ENCODE data around the gene TALDO1.

DNA sequence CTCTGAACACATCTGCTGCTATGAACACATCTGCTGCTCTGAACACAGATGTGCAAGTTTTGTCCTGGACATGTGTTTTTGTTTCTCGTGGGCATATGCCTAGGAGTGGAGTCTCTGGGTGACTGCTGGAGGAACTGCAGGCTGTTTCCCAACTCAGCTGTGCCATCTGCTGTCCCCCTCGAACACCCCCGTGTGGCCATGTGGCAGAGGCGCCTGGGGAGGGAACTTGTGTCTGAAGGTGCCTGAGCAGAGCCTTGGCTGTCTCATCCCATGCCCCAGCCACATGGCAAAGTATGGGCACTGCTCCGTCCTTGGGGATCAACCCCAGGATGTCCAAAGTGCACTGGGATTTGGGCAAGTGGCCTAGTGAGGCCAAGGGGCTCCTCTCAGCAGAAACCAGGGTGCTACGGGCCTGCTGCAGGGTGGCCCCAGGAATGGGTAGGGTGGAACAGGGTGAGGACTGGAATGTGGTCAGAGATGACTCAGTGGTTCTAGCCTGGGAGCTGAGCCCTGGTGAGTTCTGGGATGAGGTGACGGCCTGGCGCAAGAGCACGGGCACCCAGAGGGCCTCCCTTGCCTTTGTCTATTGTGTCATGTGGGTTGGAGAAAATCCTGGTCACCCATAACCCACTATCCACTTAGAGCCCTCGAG, 15.3 kb downstream of the TALDO1 start:
- TF ChIP-seq, protein P1, sequence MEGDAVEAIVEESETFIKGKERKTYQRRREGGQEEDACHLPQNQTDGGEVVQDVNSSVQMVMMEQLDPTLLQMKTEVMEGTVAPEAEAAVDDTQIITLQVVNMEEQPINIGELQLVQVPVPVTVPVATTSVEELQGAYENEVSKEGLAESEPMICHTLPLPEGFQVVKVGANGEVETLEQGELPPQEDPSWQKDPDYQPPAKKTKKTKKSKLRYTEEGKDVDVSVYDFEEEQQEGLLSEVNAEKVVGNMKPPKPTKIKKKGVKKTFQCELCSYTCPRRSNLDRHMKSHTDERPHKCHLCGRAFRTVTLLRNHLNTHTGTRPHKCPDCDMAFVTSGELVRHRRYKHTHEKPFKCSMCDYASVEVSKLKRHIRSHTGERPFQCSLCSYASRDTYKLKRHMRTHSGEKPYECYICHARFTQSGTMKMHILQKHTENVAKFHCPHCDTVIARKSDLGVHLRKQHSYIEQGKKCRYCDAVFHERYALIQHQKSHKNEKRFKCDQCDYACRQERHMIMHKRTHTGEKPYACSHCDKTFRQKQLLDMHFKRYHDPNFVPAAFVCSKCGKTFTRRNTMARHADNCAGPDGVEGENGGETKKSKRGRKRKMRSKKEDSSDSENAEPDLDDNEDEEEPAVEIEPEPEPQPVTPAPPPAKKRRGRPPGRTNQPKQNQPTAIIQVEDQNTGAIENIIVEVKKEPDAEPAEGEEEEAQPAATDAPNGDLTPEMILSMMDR (IDR thresholded peaks at IDR 0.05; ENCODE audit: control extremely low read depth in 1 of 3, insufficient read depth in 1 of 3, low read depth in 1 of 3, low read length in 3 of 3): peak; percentile 34 to 51 (median 43)
- TF ChIP-seq EZH2 (IDR thresholded peaks at IDR 0.05; ENCODE audit: low read depth, low read length, severe bottlenecking): no peak
- TF ChIP-seq BCL11A (IDR thresholded peaks at IDR 0.05; ENCODE audit: low read depth in 2 of 2, low read length in 2 of 2): no peak
- TF ChIP-seq CEBPB (IDR thresholded peaks at IDR 0.05; ENCODE audit: low read depth, low read length): no peak
- no peak for TF ChIP-seq CREB1 (IDR thresholded peaks at IDR 0.05)

Data from H1 (cell line).